GM19099 (cell line): ENCODE measurements around the gene OR6S1.

Experiments
- POLR2A ChIP-seq: IDR thresholded peaks from 3 replicates; pipeline ENCODE4 v1.6.1; 2011; ENCODE audit warnings: low read depth; ENCODE audit not compliant: insufficient read length; ENCODE audit errors: extremely low read depth

OR6S1 gene

DNA sequence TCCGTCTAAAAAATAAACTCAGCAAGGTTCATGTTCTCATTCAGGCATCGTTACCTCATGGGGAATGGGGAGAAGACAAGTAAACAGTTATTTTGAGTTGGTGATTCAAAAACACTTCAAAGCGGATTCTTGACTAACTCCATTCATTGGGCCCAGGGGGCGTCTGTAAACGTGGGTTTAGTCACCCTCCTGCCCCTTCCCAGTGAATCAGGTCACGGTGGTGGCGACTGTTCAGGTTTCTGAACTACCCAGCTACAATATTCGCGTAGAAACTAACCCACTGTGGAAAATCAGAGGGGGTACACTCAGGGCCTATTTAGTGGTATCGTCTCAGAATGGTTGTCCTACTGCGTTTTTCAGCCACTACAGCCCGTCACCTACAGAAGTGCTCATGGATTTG lies 15.2 kb downstream of the OR6S1 start:
- no peak for TF ChIP-seq POLR2A

DNA sequence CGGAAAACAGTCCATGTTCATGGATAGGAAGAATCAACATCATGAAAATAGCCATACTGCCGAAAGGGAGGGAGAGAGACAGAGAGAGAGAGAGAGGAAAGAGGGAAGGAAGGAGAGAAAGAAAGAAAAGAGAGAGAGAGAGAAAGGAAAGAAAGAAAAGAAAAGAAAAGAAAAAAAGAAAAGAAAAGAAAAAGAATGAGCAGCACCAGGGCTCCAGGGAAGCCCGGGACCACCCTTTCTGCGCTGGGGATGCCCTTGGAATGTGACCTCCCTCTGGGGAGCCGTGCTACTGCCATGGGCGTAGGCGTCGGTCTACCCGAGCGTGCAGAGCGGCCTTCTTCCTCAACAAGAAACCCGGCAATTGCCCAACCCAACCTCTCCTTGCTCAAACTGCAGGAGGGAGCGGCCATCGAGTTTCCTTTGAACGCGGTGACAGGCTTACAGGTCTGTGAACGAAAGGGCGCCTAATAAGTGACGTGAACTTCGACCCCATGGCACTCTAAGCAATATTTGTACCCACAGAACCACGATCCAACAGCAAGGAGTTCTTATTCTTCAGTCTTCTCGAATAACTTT lies 16.9 kb downstream of the OR6S1 start:
- TF ChIP-seq POLR2A: peak; percentile 38

DNA sequence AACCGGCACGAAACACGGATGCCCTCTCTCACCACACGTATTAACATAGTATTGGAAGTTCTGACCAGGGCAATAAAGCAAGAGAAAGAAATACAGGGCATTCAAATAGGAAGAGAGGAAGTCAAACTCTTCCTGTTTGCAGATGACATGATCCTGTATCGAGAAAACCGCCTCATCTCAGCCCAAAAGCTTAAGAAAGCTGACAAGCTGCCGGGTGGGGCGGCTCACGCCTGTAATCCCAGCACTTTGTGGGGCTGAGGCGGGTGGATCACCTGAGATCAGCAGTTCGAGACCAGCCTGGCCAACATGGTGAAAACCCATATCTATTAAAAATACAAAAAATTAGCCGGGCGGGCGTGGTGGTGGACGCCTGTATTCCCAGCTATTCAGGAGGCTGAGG lies 17.7 kb downstream of the OR6S1 start:
- no peak for TF ChIP-seq POLR2A

DNA sequence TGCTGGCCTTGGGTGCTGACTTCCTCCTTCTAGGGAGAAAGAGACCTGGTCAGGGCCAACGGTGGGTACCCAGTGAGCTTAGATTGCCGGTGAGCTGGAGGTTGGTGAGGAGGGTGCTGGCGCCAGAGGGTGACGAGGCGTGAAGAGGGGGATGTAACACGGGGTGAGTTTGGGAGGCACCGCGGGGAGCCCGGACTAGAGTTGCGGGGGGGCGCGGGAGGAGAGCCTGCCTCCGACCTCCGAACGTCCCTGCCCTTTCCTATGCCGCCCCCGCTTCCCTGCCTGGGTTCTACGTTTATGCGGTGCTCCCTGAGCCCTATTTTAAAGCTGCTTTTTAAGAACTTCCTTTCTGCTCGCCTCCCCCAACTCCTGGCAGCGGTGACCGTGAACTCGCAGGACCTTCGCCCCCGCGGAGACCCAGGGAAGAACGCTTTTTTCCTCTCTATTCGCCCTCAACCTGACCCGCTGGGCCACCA lies 18.6 kb downstream of the OR6S1 start:
- TF ChIP-seq POLR2A: peak; percentile 21

DNA sequence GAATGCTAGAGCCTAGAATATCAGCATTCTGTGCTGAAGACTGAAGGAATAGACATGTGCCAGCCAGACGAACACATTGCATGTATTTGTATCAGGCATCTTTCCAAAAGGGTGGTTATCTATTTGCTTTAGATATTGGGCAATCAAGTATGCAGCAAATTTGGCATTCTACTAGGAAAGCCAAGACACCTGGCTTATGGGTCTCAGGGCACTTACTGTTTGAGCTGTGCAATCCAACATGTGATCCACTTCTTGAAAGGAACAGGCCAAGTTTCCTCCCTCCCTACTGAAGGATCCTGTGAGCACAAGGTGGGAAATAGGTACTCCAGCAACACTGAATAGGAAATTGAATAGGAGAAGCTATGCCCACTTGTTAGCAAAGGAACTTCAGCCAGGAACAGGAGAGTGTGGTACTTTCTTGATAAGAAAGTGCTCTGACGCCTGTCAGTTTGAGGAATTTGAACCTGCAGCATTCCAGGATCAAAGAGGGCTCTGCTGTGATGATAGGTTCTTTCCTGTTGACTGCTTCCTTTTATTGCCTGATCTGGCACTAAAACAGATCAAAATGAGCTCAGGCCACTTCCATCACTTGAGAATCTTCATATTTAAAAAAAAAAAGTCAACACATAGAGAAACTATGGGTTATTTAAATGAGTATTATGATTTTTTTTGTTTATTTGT lies 20.6 kb downstream of the OR6S1 start:
- no peak for TF ChIP-seq POLR2A

DNA sequence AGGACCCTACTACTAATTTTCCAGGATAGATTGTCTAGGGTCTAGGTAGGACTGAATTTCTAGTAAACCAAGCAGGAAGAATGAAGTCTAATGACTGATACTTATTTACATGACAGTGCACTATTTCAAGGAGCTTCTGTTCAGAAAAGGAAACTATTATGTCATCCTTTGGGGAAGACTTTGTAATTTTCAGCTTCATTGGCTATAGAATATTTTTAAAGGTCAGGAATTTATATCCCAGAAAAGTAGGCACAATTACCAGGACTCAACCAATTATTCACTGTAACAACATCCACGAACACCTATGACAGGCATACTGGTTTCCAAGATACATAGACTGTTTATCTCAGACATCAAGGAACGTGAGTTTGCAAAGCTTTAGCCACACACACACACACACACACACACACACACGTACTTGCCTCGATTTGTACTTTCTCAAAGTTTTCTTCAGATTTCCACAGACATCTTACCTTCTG lies 23.2 kb downstream of the OR6S1 start:
- TF ChIP-seq POLR2A: no peak

DNA sequence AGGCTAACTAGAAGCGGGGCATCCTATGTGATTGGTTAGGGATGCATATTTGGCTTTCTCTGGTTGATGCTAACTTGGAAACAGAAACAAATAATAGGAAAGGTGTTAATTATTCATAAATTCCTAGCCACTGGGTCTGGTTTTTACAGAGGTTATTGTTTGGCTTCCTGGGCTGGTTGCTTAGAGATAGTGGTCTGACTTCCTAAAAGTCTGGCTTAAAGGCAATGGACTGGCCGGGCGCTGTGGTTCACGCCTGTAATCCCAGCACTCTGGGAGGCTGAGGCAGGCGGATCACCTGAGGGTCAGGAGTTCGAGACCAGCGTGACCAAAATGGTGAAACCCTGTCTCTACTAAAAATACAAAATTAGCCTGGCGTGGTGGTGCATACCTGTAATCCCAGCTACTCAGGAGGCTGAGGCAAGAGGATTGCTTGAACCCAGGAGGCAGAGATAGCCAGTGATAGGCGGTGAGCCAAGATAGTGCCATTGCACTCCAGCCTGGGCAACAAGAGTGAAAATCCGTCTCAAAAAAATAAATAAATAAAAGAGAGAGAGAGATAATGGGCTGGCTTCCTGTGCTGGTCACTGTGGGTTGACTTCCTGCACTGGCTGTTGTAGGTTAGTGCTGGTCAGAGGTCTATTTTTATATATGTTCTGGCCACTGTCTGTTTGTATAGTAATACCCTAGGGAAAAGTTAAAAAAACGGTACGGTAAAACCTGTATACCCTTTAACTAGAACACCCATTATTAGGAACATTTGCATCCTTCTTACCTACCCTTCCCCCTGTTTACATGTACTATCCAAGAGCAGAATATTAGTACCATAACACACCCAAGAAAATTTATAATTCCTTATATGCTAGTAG lies 24.1 kb downstream of the OR6S1 start:
- TF ChIP-seq POLR2A: no peak

DNA sequence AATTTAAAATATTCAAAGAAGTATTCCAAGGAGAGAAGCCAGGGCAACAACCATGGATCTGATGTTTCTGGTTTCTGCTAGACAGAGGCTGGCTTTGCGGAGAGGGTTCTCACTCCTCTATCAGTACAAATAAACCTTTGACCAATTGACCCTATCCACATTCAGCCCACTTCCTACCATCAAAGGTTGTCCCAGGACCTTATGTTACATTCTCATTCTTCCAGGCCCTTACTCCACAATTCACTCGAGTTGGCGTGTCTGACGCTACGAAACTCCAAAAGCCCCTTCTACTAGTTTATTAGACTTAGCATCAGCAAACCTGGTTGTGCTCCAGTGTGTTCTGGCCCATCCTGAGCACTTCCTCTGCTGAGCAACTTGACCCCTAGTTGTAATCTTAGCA lies 25.5 kb downstream of the OR6S1 start:
- TF ChIP-seq POLR2A: no peak

DNA sequence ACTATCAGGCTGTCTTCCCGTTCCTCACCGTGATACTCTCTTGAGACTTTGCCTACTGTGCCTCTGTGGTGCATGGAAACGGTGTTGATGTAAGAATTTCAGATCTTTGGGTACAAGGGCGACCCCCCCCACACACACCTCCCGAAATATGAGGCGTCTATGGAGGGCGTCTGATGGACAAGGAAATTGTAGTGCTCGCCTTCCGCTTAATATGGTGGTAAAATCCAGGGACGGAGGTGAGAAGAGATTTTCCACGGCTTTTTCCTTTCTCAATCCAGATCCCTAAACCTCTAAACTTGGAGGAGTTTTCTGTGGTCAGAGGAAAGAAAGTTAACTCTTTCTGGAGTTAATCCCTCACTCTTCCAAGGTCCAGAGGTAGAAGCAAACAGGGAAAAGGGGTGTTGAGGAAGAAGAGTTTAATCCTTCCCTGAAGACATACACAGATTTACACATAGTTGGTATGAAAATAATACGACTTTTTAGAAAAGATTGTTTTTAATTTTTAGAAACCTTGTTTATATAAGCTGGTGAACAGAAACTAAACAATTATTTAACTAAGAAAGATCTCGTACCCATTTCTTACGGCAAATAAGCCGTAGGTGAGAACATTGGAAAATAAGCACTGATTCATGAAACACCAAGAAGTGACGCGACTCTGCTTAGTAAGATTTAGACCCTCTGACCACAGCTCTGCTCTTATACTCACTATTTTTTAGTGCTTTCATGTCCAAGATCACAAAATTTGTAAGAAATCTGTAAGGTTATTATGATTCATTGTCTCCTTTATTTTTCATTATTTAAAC lies 27.3 kb downstream of the OR6S1 start:
- TF ChIP-seq POLR2A: no peak

DNA sequence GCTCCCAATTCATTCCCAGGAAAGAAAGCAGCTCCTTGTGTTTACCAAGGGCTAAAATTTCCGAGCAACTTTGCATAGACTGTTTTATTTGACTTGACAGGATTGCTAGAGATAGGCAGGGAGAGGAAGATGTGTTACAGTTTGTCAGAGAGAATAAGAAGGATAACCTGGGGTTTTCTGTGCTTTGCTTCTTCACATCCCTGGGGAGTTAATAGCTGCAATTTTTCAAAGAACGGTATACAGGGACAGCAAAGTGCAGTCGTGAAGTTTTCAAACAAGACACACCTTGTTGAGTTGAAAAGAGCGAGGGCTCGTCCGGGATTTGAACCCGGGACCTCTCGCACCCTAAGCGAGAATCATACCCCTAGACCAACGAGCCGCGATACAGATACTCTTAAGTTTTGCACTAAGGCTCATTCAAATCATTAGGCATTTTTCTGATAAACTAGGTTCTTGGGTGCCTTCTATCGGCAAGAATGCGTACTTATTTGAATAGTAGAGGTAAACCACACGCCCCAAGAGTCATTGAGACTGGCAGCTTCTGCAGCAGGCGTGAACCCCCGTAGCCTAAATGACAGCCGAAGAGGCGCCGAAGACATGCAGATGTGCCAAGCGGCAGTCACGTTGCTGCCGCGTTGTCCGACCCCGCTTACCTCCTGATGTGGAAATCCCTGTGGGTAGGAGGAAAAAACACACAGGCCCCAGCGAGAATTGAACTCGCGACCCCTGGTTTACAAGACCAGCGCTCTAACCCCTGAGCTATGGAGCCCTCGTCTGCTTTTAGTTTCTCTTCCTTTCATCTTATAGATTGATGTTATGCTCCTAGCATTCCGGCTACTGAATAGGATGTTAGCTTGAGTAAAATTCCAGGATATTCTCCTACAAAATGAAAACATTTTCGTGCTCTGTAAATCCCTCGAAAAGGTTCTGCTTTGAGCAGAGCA lies 28.1 kb downstream of the OR6S1 start:
- TF ChIP-seq POLR2A: no peak

DNA sequence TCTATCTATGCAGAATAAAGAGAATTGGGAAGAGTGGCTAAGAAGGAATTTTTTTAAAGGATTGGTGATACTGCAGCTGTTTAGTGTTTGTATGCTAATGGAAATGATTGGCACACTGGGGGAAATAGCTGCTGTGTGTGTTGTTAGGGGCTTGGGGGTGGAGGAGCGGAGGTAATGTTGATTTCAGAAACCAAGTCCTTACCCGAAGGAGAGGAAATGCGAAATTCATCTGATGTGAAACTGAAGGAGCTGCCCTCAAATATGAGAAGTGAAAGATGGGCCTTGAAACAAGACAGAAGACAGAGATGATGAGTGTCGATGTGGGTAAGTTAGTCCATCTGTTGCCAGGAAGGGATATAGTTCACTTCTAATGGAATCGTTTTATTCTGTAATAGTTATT lies 29.1 kb downstream of the OR6S1 start:
- no peak for TF ChIP-seq POLR2A

DNA sequence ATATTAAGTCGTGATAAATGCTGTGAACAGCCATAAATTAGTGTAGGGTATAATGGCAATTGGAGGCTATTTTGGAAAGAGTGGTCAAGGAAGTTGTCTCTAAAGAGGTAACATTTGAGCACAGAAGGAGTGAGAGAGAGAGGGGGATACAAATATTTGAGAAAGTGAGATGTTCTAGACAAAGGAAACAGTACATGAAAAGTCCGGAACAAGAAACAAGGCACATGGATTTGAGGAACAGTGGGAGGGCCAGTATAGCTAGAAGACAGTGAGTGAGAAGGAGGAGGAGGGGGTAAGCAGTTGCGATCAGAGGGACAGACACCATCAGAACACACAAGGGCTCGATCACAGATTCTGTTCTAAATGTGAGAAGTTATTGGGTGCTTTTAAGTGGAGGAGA lies 30.2 kb downstream of the OR6S1 start:
- TF ChIP-seq POLR2A: no peak

DNA sequence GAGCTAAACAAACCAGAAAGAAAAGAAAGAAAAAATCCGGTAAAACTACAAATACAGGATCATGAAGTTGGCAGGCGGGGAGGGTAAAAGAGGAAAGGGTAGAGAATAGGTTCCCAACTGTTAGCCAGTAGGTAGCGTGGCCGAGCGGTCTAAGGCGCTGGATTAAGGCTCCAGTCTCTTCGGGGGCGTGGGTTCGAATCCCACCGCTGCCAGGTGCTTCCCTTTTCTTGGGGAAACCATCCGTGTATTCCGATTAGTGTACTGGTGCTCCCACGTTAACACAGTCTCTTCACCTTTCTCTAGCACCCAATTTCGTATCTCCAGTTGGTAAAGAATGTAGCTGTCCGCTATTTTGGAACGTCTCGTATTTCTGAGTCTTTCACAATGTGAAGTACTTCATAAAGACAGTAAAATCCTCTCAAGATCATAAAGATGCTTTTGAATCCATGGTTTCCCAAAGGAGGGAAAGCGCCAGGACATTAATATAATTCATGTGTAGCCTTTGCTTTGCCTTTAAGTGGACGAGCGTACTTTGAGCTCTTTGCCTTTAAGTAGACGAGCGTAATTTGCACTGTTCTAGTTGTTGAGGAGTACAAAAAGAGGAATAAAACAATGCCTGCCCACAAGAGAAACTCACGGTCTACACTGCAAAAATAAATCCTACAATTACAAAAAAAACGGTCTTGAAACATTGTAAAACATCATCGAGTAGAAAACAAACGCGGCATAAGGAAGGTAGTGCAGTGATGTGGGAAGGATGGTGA lies 31.3 kb downstream of the OR6S1 start:
- no peak for TF ChIP-seq POLR2A
